Measurements from ENCODE around the gene SPAM1.

- TF ChIP-seq CTCF (optimal IDR thresholded peaks at IDR 0.05 in 1 of 3, IDR thresholded peaks at IDR 0.05 in 1 of 3, conservative IDR thresholded peaks at IDR 0.05 in 1 of 3; ENCODE audit: extremely low read depth in 1 of 3, insufficient read depth in 2 of 3, low read length in 3 of 3) (no peak), EZH2 (IDR thresholded peaks at IDR 0.05; ENCODE audit: low read length) (no peak)
Observed at GRCh38 chr7:123923599-123923998, 1.4 kb upstream of the SPAM1 start.

All from keratinocyte (primary cell).